Fibroblast of pulmonary artery (primary cell): ENCODE results near the gene CLCN7.
"Not testable (repeated sequence)": the region's sequence is repeated elsewhere in the genome, so short reads cannot be mapped to it uniquely, and the experiment has no call there.

Source experiments
- DNase-seq: peaks from one replicate; pipeline ENCODE4 v3.0.0-alpha.2; 2010; ENCODE audit warnings: low read depth
- H3K4me3 ChIP-seq: replicated peaks from 2 replicates; pipeline ENCODE4 v1.5.1; 2011; ENCODE audit warnings: low read depth, mild to moderate bottlenecking, control low read depth, low read length, moderate library complexity
- CTCF ChIP-seq: IDR thresholded peaks from 2 replicates; pipeline ENCODE4 v1.5.1; 2011; ENCODE audit warnings: mild to moderate bottlenecking, control low read depth, low read length, inconsistent platforms; ENCODE audit errors: missing control alignments

CLCN7 gene

GRCh38 chr16:1486551-1487390 is 11.9 kb upstream of the CLCN7 start:
- DNase-seq: no peak
- H3K4me3 ChIP-seq: no peak overlapping the region
- no peak for TF ChIP-seq CTCF

GRCh38 chr16:1485847-1486496 is 11.1 kb upstream of the CLCN7 start:
- H3K4me3 ChIP-seq: no peak overlapping the region
- no peak for DNase-seq
- no peak for TF ChIP-seq CTCF

GRCh38 chr16:1481906-1482835 is 7.3 kb upstream of the CLCN7 start:
- no peak for DNase-seq
- H3K4me3 ChIP-seq: no peak overlapping the region

GRCh38 chr16:1478937-1479336 is 4.1 kb upstream of the CLCN7 start:
- not testable (repeated sequence) for DNase-seq, H3K4me3 ChIP-seq

More at GRCh38 chr16:1481906-1482835, 7.3 kb upstream of the CLCN7 start:
- TF ChIP-seq CTCF: no peak

- no peak overlapping the region for H3K4me3 ChIP-seq
- no peak for TF ChIP-seq CTCF
- DNase-seq: no peak
Observed at GRCh38 chr16:1477033-1477432, 2.2 kb upstream of the CLCN7 start.

GRCh38 chr16:1475552-1476114 is 805 bp upstream of the CLCN7 start:
- no peak for DNase-seq
- no peak for TF ChIP-seq CTCF
- H3K4me3 ChIP-seq: peak overlapping the region; percentile 81
